ENCODE results near the gene HDAC8. TPM values are rescaled to one million over a fixed set of nuclear protein-coding genes. Genes with fewer than 3 reads are reported as not detected.
"Not testable (repeated sequence)": the region's sequence is repeated elsewhere in the genome, so short reads cannot be mapped to it uniquely, and the experiment has no call there.

HDAC8 gene
- total RNA-seq, 1 experiment from 2014 or later = 47.9 TPM

DNA sequence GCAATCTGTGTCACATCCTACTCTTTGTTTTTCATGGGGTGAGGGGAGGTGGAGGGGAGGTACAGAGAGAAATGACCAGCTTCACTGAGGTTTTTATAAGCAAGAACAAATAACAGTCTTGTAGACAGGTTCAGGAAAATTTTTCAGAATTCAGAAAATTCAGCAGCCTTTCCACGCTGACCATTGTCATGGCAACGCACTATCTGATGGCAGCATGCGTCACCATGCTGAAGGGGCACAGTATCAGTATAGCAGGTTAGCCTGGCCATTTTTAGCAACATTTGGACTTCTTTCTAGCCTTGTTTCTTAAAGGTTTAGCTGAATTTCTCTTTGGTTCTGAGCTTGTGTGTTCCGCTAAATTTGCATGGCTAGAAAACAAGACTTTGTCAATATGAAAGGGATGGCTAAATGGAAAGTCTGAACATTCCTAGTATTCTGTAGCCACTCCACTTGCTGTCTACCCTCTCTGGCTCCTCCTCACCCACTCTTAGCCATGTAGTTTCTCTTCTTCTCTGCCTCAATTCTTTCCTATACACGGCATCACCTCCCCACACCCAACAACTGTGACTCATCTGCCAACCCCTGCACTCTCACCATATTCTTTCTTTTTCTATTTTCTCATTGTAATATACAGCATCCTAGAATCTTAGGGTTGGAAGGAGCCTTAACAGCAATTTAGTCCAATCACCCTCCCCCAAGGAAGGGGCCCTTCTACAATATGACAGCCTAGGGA lies 224.2 kb downstream of the HDAC8 start:
- DNase-seq (ENCODE audit: low spot score) = no peak
- in situ Hi-C loops (cut with HindIII; ENCODE audit: low sequenced_read_pairs) = no loop called here

DNA sequence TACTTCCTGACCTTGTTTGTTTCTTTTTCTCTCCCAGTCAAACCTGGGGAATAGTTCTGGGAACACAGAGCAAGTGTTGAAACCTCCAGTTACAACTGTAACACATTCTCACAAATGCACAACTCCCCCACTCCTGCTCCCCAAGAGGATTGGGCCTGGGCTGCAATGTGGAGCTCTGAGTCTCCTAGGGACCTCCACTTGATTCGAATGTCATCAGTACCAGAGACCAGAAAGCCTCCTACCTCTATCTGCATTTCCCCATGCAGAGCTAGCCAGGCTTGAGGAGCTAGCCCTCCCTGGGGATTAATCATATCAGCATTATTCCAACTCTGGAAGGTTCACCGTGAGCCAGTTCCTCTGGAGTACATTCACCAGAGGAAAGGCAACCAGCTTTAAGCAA lies 225.3 kb downstream of the HDAC8 start:
- in situ Hi-C loops (cut with HindIII; ENCODE audit: low sequenced_read_pairs) = no loop called here
- DNase-seq (ENCODE audit: low spot score) = no peak

DNA sequence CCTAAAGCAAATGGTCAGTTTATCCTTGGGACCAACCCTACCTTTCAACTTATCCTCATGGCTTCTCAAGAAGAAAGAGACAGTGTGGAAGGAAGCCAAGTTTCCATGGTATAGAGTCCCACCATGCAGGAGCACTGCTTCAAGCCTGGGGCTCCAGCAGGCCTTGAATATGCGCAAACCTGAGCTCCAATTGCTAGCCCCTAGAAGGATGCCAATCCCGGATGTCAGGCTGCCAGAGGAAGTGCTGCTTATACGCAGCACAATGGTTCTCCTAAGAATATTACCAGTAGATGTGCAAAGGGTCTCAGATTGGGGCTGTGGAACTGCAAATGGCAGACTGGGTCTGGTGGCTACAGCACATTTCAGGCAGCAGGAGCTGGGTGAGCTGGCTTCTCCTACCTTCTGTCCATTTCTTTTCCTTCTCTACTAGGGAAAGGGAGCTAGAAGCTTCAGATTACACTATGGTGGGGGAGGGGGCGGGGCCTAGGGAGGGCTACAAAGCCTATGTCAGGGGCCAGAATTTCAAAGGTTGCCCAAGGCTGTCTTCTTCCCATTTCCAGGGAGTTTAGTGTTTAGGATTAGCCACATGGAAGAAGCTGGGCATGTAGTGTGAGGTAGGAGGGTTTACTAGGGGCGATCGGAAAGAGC lies 226.2 kb downstream of the HDAC8 start:
- no peak for DNase-seq (ENCODE audit: low spot score)
- in situ Hi-C loops (cut with HindIII; ENCODE audit: low sequenced_read_pairs) = no loop called here

DNA sequence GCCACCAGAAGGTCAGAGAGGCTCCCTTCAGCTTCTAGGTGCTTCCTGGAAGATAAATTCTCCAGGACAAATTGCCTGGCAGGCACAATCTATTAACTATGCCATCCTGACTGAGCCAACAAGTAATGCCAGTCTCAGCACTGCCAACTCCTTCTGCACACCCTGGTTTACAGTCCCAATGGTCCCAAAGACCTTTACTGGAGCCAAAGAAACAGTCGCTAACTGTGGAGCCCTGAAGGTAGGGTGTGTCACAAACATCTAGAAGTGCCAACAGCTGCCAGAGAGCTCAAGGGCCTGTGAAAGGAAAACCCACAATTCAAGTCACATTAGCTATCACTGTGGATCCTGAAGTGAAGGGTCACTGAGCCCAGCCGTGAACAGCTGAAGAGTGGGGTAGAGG lies 232.0 kb downstream of the HDAC8 start:
- peak; percentile 9 for DNase-seq (ENCODE audit: low spot score)
- in situ Hi-C loops (cut with HindIII; ENCODE audit: low sequenced_read_pairs) = no loop called here

DNA sequence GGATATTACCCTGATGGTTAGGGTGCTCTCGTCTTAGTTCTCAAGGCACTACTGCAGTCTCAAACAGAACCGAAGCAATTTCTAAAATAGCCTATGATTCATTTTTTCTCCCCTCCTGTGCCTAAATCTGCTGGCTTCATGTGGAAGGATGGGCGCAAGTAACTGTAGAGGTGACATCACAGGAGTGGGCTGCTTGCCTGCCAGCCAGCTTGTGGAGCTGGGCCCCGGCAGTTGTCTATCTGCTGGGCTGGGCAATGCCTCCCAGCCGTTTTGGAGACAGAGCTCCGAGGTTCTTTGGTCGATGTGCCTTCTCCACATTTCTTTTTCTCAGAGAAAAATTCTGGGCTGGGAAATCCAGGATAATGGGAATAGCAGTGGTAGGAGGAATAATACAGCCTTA lies 232.6 kb downstream of the HDAC8 start:
- in situ Hi-C loops (cut with HindIII; ENCODE audit: low sequenced_read_pairs) = no loop called here
- peak; percentile 29 for DNase-seq (ENCODE audit: low spot score)

DNA sequence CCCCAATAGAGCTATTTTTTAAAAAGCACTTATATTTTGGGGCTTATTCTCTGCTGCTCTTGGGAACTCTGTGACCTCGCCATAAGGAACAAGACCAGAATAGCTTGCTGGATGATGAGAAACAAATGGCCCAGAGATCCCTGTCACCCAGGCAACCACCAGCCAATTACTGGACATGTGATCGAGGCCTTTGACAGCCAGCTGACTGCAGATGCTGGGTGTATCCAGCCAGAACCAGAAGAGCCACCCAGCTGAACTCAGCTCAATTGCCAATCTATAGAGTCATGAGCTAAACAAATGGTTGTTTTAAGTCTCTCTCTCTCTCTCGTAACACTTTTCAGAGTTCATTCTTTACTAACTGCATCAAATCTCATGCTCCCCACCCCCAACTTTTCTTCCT lies 242.5 kb downstream of the HDAC8 start:
- DNase-seq (ENCODE audit: low spot score) = no peak
- in situ Hi-C loops (cut with HindIII; ENCODE audit: low sequenced_read_pairs) = no loop called here

DNA sequence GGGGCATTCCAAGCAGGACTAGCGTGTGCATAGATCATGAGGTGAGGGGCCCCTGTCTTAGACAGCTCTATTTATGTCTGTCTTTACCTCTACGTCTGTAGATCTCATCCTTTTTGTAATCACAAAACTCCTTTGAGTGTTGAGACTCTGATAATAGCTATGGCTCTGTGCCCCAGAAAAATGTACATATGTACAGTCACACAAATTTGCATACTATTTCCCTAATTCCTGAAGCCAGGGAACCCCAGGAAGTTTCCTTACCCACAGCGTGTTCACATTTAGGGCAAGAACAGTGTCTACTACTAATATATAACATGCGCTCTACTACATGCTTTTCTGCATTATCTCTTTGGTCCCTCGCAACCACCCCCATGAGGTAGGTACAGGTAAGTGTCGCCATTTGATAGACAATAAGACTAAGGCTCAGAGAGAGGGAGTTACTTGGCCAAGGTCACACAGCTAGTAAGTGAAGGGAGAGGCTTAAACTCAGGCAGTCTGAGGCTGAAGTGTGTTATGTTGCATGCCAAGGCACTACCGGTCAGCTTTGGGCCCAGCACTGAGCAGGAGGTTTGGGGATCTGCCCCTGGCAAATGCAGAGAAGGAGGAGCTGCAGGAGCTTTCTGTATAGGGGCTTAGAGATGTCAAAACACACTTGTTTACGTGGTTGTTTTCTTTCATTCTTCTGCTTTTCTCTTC lies 245.9 kb downstream of the HDAC8 start:
- no peak for DNase-seq (ENCODE audit: low spot score)
- in situ Hi-C loops (cut with HindIII; ENCODE audit: low sequenced_read_pairs) = no loop called here

DNA sequence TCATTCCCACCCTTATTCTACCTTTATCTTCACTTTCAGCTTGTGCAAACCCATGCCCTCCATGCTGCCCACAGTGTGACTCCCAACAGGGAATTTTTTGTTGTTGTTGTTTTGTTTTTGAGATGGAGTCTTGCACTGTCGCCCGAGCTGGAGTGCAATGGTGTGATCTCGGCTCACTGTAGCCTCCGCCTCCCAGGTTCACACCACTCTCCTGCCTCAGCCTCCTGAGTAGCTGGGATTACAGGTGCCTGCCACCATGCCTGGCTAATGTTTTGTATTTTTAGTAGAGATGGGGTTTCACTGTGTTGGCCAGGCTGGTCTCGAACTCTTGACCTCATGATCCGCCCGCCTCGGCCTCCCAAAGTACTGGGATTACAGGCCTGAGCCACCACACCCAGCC lies 253.0 kb downstream of the HDAC8 start:
- in situ Hi-C loops (cut with HindIII; ENCODE audit: low sequenced_read_pairs); DNase-seq (ENCODE audit: low spot score): not testable (repeated sequence)

DNA sequence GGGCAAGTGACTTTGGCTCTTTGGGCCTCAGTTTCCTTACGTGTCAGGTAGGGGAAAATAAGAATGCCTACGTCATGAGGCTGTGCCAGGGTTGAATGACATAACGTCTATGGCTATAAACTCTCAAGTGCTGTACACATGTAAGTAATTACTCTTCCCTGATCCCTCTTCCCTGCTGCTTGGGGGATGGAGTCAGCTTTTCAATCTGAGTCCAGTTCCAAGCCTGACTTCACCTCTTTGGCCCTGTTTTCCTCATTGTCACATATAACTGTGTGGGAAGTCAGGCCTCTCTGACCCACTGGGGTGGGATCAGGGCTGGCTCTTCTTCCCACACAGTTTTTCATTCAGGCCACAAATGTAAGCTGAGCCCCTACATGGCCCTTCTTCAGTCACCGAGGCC lies 255.5 kb downstream of the HDAC8 start:
- in situ Hi-C loops (cut with HindIII; ENCODE audit: low sequenced_read_pairs) = no loop called here
- no peak for DNase-seq (ENCODE audit: low spot score)

DNA sequence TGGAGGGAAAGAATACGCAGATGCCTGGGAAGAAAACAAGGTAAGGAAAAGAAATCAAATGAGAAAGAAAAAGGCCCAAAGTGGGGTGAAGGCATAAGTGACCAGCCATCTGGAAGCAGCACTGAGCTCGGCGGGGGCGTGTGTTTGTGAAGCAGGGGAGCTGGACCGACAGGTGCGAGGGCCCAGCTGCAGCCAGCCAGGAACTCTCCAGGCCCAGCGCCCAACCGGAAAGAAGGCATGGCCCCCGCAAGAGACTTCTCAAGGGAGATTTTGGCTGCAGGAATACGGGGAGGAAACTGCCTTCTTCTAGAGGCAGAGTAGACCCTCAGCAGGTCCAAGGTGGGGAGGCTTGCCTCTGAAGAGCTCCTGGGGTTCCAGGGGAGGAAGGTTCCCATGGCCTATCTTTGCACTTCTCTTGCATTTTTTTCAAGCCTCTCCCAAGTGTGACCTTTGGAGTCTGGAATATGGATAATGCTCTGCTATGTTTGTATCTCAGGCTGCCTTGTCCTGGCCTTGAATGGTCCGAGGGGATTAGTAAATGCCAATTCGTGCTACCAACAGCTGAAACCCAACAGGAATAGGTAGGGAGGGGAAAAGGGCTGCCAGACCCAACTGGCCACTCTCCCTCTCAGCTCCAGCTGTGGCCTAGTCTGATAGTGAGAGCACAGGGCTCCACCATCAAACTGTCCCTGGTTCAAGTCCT lies 256.1 kb downstream of the HDAC8 start:
- no peak for DNase-seq (ENCODE audit: low spot score)
- in situ Hi-C loops (cut with HindIII; ENCODE audit: low sequenced_read_pairs) = no loop called here

DNA sequence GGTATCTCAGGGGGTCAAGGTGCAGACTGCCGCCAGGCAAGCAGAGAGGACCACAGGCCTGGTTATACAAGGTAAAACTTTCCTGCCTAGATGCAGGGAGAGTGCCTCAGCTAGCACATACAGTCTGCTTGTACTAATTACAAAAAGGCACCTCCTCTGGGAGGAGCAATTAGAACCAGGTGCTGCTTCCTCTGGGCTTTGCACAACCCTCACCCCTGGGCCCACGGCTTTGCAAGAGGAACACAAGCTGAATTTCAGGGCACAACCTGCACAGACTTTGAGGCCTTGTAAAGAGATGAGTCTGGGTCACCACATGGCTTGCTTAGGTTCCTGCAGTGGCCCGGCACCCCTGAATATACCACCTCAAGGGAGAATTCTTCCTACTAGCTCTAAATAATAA lies 257.8 kb downstream of the HDAC8 start:
- in situ Hi-C loops (cut with HindIII; ENCODE audit: low sequenced_read_pairs) = no loop called here
- no peak for DNase-seq (ENCODE audit: low spot score)

DNA sequence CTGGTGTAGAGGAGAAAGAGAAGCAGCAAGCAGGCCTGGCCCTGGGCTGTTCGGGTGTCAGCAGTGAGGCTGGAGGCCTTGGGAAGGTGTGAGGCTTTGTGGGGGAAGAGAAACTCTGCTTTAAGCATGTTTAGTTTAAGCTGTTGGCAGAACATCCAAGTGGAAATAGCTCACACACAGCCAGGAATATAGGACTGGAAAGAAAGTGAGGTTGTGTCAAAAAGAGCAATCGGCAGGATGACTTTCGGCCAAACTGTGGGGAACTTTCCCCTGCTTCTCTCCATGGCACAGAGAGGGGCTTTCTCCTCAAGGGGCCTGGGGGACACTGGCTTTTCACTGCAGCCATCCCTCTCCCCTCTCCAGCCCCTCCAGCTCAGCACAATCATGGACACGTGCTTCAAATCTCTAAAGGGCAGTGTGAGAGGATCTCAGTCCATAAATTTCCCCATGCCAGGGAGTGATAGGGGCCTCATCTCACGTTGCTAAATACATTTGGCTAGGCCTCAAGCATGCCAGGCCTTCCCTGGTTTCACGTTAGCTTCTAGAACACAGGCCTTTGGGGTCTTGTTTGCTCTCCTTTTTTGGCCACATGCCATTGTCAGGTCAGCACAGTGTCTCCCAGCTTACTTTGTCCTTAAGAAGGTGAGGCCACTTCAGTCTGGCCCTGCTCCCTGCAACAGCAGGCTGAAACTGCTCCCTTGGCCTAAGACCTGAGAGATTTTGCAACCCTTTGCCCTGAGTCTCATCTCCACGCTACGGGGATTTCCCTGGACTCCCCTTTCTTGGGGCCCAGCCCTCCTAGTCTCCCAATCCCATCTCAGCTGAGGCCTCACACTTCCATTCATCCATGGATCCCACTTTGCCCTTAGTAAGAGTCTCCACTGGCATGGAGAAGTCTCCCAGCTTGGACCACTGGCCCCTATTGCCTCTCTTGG lies 258.7 kb downstream of the HDAC8 start:
- DNase-seq (ENCODE audit: low spot score) = no peak
- in situ Hi-C loops (cut with HindIII; ENCODE audit: low sequenced_read_pairs) = no loop called here

DNA sequence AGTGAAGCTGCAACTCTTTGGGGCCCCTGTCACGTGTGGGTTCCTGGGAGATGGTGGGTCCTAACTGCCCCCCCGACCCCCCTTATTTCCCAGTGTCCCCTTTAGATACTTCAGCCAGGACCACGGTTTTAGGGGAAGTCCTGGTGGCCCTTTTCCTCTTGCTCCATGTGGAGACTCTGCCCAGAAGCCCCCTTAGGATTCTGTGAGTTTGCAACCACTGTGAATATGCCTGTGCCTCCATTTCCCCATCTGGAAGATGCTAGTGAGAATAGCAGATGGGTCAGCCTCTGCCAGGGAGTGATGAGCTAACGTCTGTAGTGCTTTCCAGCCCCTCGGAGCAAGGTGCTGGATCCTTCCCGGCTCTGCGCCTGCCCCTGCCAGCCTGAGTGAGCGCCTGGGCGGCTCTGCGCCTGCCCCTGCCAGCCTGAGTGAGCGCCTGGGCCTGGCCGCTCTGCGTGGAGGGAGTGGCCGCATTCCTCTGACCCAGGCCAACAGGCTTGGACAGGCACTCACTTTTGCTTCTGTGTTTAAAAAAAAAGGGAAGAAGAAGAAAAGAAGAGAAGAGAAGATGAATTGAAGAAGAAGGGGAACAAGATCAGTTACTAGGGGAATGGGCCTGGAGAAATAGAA lies 260.2 kb downstream of the HDAC8 start:
- in situ Hi-C loops (cut with HindIII; ENCODE audit: low sequenced_read_pairs) = no loop called here
- no peak for DNase-seq (ENCODE audit: low spot score)

DNA sequence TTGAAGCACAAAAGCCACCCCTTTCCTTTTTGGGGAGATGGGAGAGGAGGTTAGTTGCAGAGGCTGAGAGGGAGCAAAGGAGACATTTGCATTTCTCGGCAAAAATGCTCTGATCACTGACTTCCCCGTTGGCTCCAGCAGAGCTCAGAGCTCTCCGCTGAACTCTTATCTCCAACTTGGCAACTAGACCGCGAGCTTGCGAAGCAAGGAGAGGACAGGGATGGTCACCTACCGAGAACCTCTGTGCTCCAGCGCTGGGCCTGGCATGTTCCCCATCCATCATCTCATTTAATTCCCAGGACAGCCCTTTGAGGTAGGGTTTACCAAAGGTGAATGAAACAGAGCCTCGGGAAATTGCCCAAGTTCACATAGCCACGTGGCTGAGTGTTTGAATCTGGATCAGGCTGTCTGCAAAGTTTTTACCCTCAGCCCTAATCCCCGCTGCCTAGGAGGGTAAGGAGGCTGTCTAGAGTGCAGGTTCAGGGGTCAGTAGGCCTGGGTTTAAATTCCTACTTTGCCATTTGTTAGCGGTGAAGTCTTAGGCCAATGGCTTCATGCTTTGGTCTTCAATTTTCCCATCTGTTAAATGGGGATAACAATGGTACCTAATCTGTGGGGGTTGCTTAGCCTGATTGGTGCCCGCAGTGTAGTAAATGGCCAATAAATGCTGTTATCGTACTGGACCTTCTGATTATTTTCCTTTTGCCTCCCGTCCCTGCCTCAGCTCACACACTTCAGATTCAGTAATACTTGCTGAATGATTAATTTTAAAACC lies 263.2 kb downstream of the HDAC8 start:
- in situ Hi-C loops (cut with HindIII; ENCODE audit: low sequenced_read_pairs) = no loop called here

DNA sequence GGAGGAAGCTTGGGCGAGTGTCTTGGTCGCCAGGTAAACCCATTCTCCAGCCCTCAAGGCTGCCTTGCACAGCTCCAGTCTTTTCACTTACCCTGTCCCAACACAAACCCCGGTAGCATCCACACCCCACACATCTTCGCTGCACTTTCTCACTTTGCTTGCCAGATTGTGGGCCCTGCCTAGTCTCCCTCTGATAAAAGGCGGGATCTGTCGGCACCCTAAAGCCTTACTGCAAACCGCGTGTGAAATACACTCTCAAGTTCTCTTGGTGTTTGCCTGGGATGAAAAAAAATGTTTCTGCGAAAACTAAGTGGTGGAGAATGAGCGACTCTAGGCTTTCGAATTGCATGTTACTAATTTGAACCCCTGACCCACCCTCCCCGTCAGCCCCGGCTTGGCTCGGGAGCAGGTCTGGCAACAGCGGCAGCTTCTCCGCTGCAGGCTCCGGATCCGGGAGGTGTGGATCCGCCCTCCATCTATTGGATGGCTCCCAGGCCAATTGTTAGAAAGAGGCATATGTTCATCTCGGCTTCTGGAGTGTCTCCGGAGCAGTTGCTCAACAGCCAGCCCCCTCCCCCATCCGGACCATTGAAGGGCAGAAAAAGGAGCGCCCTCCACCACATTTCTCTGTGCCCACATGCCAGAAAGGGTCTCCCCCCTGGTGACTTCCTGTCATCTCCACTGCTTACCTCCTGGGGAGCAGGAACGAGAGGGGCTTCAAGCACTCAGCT lies 263.9 kb downstream of the HDAC8 start:
- peak; percentile 75 for DNase-seq (ENCODE audit: low spot score)
- in situ Hi-C loops (cut with HindIII; ENCODE audit: low sequenced_read_pairs) = no loop called here

More for the DNA sequence above, 263.2 kb downstream of the HDAC8 start:
- DNase-seq (ENCODE audit: low spot score) = peak; percentile 1

DNA sequence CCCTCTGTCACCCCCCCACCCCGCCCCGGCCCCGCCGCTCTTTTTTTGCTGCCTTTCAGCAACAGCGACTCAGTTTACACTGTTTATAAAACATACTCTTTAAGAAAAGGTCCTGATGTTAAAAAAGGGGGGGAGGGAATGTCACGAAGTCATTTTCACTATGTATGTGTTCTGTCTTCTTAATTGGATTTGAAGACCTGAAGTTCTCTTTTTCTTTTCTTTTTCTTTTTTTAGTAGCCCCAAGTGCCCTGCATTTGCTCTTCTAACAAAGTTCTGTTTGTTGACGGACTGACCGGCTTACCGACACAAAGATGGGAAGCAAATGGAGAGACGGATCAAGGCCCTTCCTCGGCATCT lies 264.5 kb downstream of the HDAC8 start:
- in situ Hi-C loops (cut with HindIII; ENCODE audit: low sequenced_read_pairs) = no loop called here
- no peak for DNase-seq (ENCODE audit: low spot score)

DNA sequence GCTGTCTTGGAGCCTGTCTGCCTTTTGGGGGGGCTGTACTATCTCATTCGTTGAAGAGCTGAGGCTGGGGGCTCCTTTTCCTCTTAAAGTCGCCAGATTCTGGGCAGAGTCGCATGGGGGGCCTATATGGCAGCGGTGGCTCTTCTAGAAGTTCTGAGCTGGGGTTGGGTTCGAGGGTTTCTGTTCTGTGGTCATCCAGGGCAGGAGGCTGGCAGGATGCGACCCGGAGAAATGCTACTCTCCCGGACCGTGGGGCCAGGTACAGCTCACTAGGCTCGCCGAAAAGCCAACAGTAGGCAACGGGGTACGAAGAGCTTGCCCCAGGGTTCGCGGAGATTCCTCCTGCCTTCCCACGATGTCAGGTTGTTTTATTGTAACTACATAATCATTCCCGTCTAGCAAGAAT lies 265.0 kb downstream of the HDAC8 start:
- DNase-seq (ENCODE audit: low spot score) = no peak
- in situ Hi-C loops (cut with HindIII; ENCODE audit: low sequenced_read_pairs) = no loop called here

All from G401 (cell line).